ENCODE data around the gene COPS7A. TPM values are rescaled to one million over a fixed set of nuclear protein-coding genes. Genes with fewer than 3 reads are reported as not detected.

Gene COPS7A
- total RNA-seq, 1 donor from 2014 or later = 24.5 TPM

- H3K9me3 Mint-ChIP-seq = no peaks in the 10 kb centered on the region
- H3K4me1 Mint-ChIP-seq = peaks cover 65% of the 10 kb centered on the region
- TF ChIP-seq EZH2 (IDR thresholded peaks at IDR 0.05) (no peak), CTCF (IDR thresholded peaks at IDR 0.05) (no peak), EZH2phosphoT487 (IDR thresholded peaks at IDR 0.05) (no peak)
- peaks cover 27% of the 10 kb centered on the region for H3K36me3 Mint-ChIP-seq
- H3K4me3 Mint-ChIP-seq = peak overlapping the region; percentile 99
- H3K36me3 ChIP-seq = peaks cover 5% of the 10 kb centered on the region
- DNase-seq (ENCODE audit: low spot score) = peak; percentile 75
- H3K27me3 ChIP-seq = peaks cover 10% of the 10 kb centered on the region
- peak overlapping the region; percentile 99 for H3K27ac ChIP-seq
- peaks cover 85% of the 10 kb centered on the region for H3F3A ChIP-seq (ENCODE audit: low read depth)
- peaks cover 65% of the 10 kb centered on the region for H3K79me2 ChIP-seq (ENCODE audit: low read depth)
- peaks cover 23% of the 10 kb centered on the region for H3K27me3 Mint-ChIP-seq (ENCODE audit: insufficient read depth, low read depth)
- peaks cover 60% of the 10 kb centered on the region for H3K4me1 ChIP-seq
- no peaks in the 10 kb centered on the region for H3K9me3 ChIP-seq (ENCODE audit: low read depth)
- H4K20me1 ChIP-seq (ENCODE audit: low read depth) = peaks cover 64% of the 10 kb centered on the region
- peak overlapping the region; percentile 100 for H3K4me3 ChIP-seq
- H3K4me2 ChIP-seq = peak overlapping the region; percentile 89
- no peak overlapping the region for H2AFZ ChIP-seq (replicated peaks)
- H3K27ac Mint-ChIP-seq = peak overlapping the region; percentile 96
- peak overlapping the region; percentile 90 for H3K9ac ChIP-seq
These were observed 44.6 kb downstream of the COPS7A start for GRCh38 chr12:6768437-6768914.

DNA sequence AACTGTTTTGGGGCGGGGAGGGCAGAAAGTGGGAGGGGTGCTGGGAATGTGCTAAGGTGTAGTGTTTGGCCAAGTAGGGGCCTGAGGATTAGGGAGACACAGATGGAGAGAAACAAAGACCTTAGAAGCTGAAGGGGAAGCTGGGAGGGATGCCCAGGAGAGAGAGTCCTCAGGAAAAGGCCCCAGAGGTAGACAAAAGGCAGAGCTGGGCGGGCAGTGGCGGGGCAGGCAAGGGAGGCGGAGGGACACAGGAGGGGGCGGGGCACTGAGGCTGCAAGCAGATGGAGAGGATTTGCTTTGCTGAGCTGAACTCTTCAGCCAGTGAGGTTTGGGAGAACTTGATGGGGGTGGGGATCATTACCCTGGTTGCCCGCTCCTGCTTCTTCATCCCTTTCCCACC is 45.1 kb downstream of the COPS7A start:
- H3K9me3 Mint-ChIP-seq = no peaks in the 10 kb centered on the region
- peak; percentile 96 for DNase-seq (ENCODE audit: low spot score)
- peak overlapping the region; percentile 99 for H3K4me3 Mint-ChIP-seq
- peak overlapping the region; percentile 100 for H3K4me3 ChIP-seq
- peak overlapping the region; percentile 89 for H3K4me2 ChIP-seq
- TF ChIP-seq EZH2 (IDR thresholded peaks at IDR 0.05) = no peak
- TF ChIP-seq EZH2phosphoT487 (IDR thresholded peaks at IDR 0.05) = no peak
- no peak for TF ChIP-seq CTCF (IDR thresholded peaks at IDR 0.05)
- peaks cover 60% of the 10 kb centered on the region for H3K4me1 Mint-ChIP-seq
- peaks cover 60% of the 10 kb centered on the region for H3K4me1 ChIP-seq
- H3K79me2 ChIP-seq (ENCODE audit: low read depth) = peaks cover 65% of the 10 kb centered on the region
- peak overlapping the region; percentile 96 for H3K27ac Mint-ChIP-seq
- peaks cover 23% of the 10 kb centered on the region for H3K27me3 Mint-ChIP-seq (ENCODE audit: insufficient read depth, low read depth)
- peaks cover 66% of the 10 kb centered on the region for H4K20me1 ChIP-seq (ENCODE audit: low read depth)
- peaks cover 27% of the 10 kb centered on the region for H3K36me3 Mint-ChIP-seq
- peaks cover 15% of the 10 kb centered on the region for H3K27me3 ChIP-seq
- peak overlapping the region; percentile 99 for H3K27ac ChIP-seq
- peaks cover 81% of the 10 kb centered on the region for H3F3A ChIP-seq (ENCODE audit: low read depth)
- peak overlapping the region; percentile 90 for H3K9ac ChIP-seq
- H3K9me3 ChIP-seq (ENCODE audit: low read depth) = no peaks in the 10 kb centered on the region
- H2AFZ ChIP-seq (replicated peaks) = no peak overlapping the region
- H3K36me3 ChIP-seq = peaks cover 5% of the 10 kb centered on the region

- peaks cover 28% of the 10 kb centered on the region for H3K36me3 Mint-ChIP-seq
- H3K4me1 Mint-ChIP-seq = peaks cover 56% of the 10 kb centered on the region
- H3K9ac ChIP-seq = no peak overlapping the region
- peak overlapping the region; percentile 50 for H3K4me3 Mint-ChIP-seq
- peak overlapping the region; percentile 89 for H3K4me2 ChIP-seq
- H3K4me1 ChIP-seq = peaks cover 59% of the 10 kb centered on the region
- H3K27ac ChIP-seq = peak overlapping the region; percentile 54
- H3K27ac Mint-ChIP-seq = no peak overlapping the region
- H3K36me3 ChIP-seq = peaks cover 5% of the 10 kb centered on the region
- DNase-seq (ENCODE audit: low spot score) = no peak
- peaks cover 18% of the 10 kb centered on the region for H3K27me3 ChIP-seq
- TF ChIP-seq EZH2 (IDR thresholded peaks at IDR 0.05) (no peak), EZH2phosphoT487 (IDR thresholded peaks at IDR 0.05) (no peak), CTCF (IDR thresholded peaks at IDR 0.05) (no peak)
- no peaks in the 10 kb centered on the region for H3K9me3 ChIP-seq (ENCODE audit: low read depth)
- H2AFZ ChIP-seq (replicated peaks) = no peak overlapping the region
- peaks cover 79% of the 10 kb centered on the region for H3F3A ChIP-seq (ENCODE audit: low read depth)
- H3K27me3 Mint-ChIP-seq (ENCODE audit: insufficient read depth, low read depth) = peaks cover 22% of the 10 kb centered on the region
- H4K20me1 ChIP-seq (ENCODE audit: low read depth) = peaks cover 68% of the 10 kb centered on the region
- H3K9me3 Mint-ChIP-seq = no peaks in the 10 kb centered on the region
- peaks cover 62% of the 10 kb centered on the region for H3K79me2 ChIP-seq (ENCODE audit: low read depth)
- H3K4me3 ChIP-seq = peak overlapping the region; percentile 100
These were observed 45.8 kb downstream of the COPS7A start for GRCh38 chr12:6769666-6770065.

Data from neural progenitor cell (in vitro differentiated cells).